HUES64 (cell line): ENCODE results near the gene LRRC25.
"Not testable (repeated sequence)": the region's sequence is repeated elsewhere in the genome, so short reads cannot be mapped to it uniquely, and the experiment has no call there.

Experiments used
- H3K27ac ChIP-seq: 2 replicates; pipeline ENCODE4 v1.7.0; 2013; ENCODE audit warnings: low read depth, low read length, inconsistent platforms
- H3K27me3 ChIP-seq: 2 replicates; pipeline ENCODE4 v1.6.1; 2013; ENCODE audit warnings: mild to moderate bottlenecking, low read length; ENCODE audit not compliant: insufficient read depth
- H3K36me3 ChIP-seq: 2 replicates; pipeline ENCODE4 v1.6.1; 2013; ENCODE audit warnings: mild to moderate bottlenecking, low read length; ENCODE audit not compliant: insufficient read depth
- H3K4me1 ChIP-seq: 2 replicates; pipeline ENCODE4 v1.6.1; 2013; ENCODE audit warnings: mild to moderate bottlenecking, low read length, moderate library complexity; ENCODE audit not compliant: insufficient read depth
- H3K4me3 ChIP-seq: 2 replicates; pipeline ENCODE4 v1.5.1; 2013; ENCODE audit warnings: mild to moderate bottlenecking, low read length, moderate library complexity
- H3K9ac ChIP-seq: 2 replicates; pipeline ENCODE4 v1.6.1; 2013; ENCODE audit warnings: mild to moderate bottlenecking, low read depth, low read length
- H3K9me3 ChIP-seq: 2 replicates; pipeline ENCODE4 v1.6.1; 2013; ENCODE audit warnings: low read depth, low read length; ENCODE audit not compliant: insufficient read depth
- WGBS: fragments of 150-250, 120-280 bp; methylation state at CpG from one replicate; pipeline ENCODE4 v1.1.7; 2013; ENCODE audit warnings: missing lambda C conversion rate; 5-methylcytosine and 5-hydroxymethylcytosine counted together

Gene LRRC25

DNA sequence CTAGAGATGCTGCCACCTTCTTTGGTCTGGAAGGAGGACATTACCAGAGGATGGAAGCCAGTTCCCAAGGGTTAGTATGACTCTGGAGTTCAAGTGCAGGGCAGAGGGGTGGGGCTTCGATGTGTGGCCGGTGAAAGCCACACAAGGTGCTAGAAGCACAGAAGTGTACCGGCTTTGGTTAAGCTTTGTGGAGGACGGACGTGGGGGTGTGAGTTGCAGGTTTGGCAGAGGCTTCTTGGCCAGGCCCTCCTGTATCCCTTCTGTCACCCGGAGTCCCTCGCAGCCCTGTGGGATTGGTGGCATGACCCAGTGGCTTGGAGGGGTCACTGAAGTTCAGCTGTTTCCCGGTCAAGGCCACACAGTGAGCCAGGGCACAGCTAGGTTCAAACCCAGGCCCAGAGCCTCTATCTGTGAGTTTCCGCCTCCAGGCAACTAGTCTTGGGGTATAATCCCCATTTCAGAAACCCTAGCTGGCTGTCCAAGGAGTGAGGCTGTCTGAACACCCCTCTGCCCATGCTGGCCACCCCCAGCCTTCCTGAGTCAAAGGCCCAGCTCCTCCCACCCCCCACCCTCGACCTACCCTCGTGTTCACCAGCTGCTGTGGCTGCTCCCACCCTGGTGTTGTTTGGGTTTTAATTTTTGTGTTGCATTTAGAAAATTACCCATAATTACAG lies 17.2 kb upstream of the LRRC25 start:
- Histone ChIP-seq H3K4me3 (no peak overlapping the region), H3K9me3 (no peaks in the 10 kb centered on the region), H3K36me3 (no peaks in the 10 kb centered on the region), H3K27ac (no peak overlapping the region), H3K9ac (no peak overlapping the region), H3K27me3 (peaks cover 18% of the 10 kb centered on the region), H3K4me1 (peaks cover 7% of the 10 kb centered on the region; the same call in 1 of the 2 replicates)
- WGBS, result 66% methylated on average over 9 of the region's 11 CpGs

DNA sequence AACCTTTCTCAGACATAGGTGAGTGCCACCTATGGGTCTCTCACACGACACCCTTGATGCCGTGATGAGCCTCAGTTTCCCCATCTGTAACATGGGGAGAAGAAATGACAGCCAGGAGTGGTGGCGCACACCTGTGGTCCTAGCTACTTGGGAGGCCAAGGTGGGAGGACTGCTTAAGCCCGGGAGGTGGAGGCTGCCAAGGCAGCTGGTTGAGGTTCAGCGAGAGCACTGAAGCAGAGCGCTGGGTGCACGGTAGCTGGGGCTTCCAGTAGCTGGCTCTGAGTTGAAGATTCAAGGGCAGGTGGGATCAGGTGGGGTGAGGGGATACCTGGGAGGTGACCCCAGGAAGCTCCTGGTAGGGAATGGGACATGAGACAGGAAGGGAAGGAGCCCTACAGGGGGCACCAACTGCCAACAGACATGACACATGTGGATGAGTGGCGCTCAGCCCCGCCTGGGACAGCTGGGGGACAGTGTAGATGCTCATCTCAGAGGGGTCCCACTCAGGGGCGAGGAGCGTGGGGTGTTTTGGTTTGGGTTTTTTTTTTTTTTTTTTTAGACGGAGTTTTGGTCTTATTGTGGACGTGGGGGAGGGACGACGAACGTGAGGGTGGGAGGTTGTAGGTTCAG lies 15.3 kb upstream of the LRRC25 start:
- no peaks in the 10 kb centered on the region for H3K9me3 ChIP-seq
- H3K27ac ChIP-seq, result no peak overlapping the region
- H3K27me3 ChIP-seq, result peaks cover 4% of the 10 kb centered on the region
- WGBS, result 90% methylated on average over 16 of the region's 16 CpGs
- H3K9ac ChIP-seq, result no peak overlapping the region
- H3K4me3 ChIP-seq, result no peak overlapping the region
- H3K4me1 ChIP-seq, result no peaks in the 10 kb centered on the region
- no peaks in the 10 kb centered on the region for H3K36me3 ChIP-seq

DNA sequence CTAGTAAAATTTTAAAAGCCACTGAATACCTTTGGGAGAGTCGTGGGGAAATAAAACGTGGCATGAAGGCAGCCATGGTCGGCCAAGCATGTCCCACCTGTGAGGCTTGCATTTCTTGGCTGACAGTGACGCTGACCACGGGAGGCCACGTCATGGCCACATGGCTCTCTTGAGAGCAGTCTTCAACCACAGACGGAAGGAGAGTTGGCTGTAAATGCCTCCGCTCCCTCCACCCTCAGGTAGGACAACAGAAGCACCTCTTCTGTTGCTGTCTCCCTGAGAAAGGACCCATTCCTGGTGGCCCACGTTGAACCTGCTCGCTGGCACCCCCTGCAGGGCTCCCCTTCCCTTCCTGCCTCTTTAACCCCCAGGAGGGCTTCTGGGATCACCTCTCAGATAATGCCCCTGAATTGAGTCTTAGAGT lies 10.6 kb upstream of the LRRC25 start:
- Histone ChIP-seq H3K4me1 (no peaks in the 10 kb centered on the region), H3K27ac (no peak overlapping the region), H3K27me3 (peaks cover 4% of the 10 kb centered on the region; the same call in 1 of the 2 replicates), H3K9ac (no peak overlapping the region), H3K9me3 (no peaks in the 10 kb centered on the region), H3K4me3 (no peak overlapping the region), H3K36me3 (no peaks in the 10 kb centered on the region)
- WGBS, result 72% methylated on average over 10 of the region's 10 CpGs

DNA sequence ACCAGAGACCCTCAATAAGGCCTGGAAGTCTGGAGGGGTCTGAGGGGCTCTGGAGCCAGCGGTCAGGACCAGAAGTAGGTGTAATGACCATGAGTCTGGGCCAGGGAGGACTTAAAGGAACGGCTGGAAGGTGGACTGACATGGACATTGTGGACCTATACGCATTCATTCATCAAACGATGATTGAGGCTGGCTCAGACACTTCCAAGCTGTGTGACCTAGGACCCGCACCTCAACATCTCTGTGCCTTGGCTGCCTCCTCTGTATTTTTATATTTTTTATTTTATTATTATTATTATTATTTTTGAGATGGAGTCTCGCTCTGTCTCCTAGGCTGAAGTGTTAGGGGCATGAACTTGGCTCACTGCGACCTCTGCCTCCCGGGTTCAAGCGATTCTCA lies 9.3 kb upstream of the LRRC25 start:
- no peaks in the 10 kb centered on the region for H3K36me3 ChIP-seq
- H3K9ac ChIP-seq, result no peak overlapping the region
- H3K27me3 ChIP-seq, result peaks cover 2% of the 10 kb centered on the region; the same call in 1 of the 2 replicates
- no peak overlapping the region for H3K27ac ChIP-seq
- no peaks in the 10 kb centered on the region for H3K4me1 ChIP-seq
- 94% methylated on average over 8 of the region's 9 CpGs for WGBS
- no peak overlapping the region for H3K4me3 ChIP-seq
- no peaks in the 10 kb centered on the region for H3K9me3 ChIP-seq

DNA sequence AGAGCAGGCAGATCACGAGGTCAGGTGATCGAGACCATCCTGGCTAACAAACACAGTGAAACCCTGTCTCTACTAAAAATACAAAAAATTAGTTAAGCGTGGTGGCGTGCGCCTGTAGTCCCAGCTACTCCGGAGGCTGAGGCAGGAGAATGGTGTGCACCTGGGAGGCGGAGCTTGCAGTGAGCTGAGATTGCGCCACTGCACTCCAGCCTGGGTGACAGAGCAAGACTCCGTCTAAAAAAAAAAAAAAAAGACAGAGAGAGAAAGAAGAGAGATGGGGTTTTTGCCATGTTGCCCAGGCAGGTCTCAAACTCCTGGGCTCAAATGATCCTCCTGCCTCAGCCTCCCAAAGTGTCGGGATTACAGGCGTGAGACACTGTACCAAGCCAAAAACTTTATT lies 8.3 kb upstream of the LRRC25 start:
- 95% methylated on average over 10 of the region's 11 CpGs for WGBS
- H3K4me1 ChIP-seq, H3K9ac ChIP-seq, H3K27me3 ChIP-seq, H3K27ac ChIP-seq, H3K9me3 ChIP-seq, H3K36me3 ChIP-seq, H3K4me3 ChIP-seq: not testable (repeated sequence)

DNA sequence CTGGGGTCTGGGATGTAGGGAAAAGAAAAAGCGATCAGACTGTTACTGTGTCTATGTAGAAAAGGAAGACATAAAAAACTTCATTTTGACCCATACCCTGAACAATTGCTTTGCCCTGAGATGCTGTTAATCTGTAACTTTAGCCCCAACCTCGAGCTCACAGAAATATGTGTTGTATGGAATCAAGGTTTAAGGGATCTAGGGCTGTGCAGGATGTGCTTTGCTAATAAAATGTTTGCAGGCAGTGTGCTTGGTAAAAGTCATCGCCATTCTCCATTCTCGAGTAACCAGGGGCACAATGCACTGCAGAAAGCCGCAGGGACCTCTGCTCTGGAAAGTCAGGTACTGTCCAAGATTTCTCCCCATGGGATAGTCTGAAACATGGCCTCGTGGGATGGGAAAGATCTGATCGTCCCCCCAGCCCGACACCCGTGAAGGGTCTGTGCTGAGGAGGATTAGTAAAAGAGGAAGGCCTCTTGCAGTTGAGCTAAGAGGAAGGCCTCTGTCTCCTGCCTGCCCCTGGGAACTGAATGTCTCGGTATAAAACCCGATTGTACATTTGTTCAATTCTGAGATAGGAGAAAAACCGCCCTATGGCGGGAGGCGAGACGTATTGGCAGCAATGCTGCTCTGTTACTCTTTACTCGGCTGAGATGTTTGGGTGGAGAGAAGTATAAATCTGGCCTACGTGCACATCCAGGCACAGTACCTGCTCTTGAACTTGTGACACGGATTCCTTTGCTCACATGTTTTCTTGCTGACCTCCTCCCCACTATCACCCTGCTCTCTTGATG lies 5.2 kb upstream of the LRRC25 start:
- H3K27ac ChIP-seq, H3K36me3 ChIP-seq, H3K4me1 ChIP-seq, H3K4me3 ChIP-seq, H3K27me3 ChIP-seq, H3K9me3 ChIP-seq, H3K9ac ChIP-seq: not testable (repeated sequence)
- 86% methylated on average over 16 of the region's 18 CpGs for WGBS

DNA sequence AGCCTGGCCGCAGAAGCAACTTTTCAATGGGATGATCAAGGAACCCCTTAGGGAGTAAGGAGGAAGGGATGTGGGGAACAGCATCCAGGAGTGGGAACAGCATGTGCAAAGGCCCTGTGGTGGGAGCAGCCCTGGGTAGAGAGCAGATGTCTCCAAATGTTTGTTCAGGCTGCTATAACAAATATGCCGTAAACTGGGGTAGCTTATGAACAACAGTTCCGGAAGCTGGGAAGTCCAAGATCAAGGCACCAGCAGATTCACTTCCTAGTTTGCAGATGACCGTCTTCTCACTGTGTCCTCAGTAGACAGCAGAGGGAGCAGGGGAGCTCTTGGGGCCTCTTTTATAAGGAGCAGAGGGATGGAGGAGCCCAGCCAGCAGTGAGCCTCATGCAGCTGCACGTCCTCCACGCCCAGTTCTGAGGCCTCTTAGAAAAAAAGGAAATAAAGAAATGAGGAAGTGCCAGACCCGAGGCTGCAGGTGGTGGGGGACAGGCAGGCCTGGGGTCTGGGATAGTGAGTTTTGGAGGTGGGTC lies 4.2 kb upstream of the LRRC25 start:
- H3K4me3 ChIP-seq, result no peak overlapping the region
- no peaks in the 10 kb centered on the region for H3K27me3 ChIP-seq
- no peaks in the 10 kb centered on the region for H3K36me3 ChIP-seq
- WGBS, result 70% methylated on average over 7 of the region's 7 CpGs
- no peaks in the 10 kb centered on the region for H3K4me1 ChIP-seq
- no peak overlapping the region for H3K27ac ChIP-seq
- H3K9ac ChIP-seq, result no peak overlapping the region
- H3K9me3 ChIP-seq, result no peaks in the 10 kb centered on the region

DNA sequence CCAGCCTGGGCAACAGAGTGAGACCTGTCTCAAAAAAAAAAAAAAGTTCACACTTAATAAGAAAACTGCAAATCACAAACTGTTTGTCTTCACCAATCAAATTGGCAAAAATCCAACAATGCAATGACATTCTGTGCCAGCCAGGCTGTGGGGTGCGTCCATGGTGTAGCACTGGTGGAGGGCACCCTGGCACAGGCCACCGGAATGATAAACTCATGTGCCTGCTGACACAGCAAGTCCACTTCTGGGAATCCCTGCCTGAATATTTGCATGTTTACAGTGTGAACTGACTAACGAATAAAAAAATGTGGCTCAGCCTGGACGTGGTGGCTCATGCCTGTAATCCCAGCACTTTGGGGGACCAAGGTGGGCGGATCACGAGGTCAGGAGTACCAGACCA lies 1.6 kb upstream of the LRRC25 start:
- H3K4me3 ChIP-seq, result no peak overlapping the region
- H3K36me3 ChIP-seq, result no peaks in the 10 kb centered on the region
- no peaks in the 10 kb centered on the region for H3K4me1 ChIP-seq
- WGBS, result 87% methylated on average over 6 of the region's 6 CpGs
- H3K27me3 ChIP-seq, result no peaks in the 10 kb centered on the region
- H3K27ac ChIP-seq, result no peak overlapping the region
- no peak overlapping the region for H3K9ac ChIP-seq
- no peaks in the 10 kb centered on the region for H3K9me3 ChIP-seq

DNA sequence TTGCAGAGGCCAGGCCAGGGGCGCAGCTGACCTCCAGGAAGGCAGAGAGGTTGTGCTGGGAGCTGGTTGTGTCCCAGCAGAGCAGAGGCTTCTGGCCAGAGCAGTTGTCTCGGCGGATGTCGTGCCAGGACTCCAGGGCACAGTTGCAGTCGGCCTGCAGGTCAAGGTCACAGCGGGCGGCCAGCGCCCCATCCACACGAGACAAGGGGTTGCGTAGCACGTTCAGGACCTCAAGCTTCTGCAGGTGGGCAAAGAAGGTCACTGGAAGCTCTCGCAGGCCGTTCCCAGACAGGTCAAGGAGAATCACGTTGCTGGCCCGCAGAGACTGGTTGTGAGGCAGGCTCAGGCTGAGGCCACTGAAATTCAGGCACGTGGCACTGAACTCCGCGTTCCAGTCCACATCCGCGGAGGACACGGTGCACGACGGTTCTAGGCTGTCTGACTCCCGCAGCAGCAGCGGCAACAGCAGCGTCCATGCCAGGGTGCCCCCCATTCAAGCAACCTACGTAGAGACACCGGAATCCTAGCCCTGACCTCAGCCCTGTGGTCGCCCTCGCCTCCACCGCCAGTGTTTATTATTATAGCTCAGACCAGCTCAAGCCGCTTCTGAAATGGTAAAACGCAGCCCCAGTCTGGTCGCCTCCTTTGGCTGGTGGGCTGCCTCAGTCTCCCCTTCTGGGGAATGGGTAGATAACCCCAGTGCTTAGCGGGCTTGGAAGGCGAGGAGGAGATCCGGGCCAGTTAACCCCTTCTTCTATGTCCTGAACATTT lies 766 bp downstream of the LRRC25 start:
- Histone ChIP-seq H3K9me3 (no peaks in the 10 kb centered on the region), H3K36me3 (no peaks in the 10 kb centered on the region), H3K27me3 (no peaks in the 10 kb centered on the region), H3K9ac (no peak overlapping the region), H3K27ac (no peak overlapping the region), H3K4me3 (no peak overlapping the region), H3K4me1 (no peaks in the 10 kb centered on the region)
- WGBS, result 85% methylated on average over 37 of the region's 37 CpGs

DNA sequence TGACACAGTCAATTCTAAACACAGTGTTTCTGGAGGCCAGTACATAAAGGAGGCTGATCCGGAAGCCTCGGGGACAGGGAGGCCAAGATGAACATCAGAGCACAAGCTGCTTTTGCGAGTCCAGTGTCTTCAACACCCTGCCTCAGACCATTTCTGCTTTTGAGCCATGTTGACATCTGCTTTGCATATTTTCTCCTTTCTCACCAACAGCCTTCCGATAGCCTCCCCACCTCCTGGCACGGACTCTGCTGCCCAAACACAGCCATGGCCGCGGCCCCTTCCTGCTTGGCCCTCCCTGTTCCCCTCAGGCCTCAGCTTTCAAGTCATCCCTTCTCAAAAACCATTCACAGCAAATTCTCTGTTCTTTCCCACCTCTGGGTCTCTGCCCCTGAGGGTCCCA lies 3.6 kb downstream of the LRRC25 start:
- no peak overlapping the region for H3K4me3 ChIP-seq
- H3K9ac ChIP-seq, result no peak overlapping the region
- peaks cover 4% of the 10 kb centered on the region for H3K27me3 ChIP-seq
- H3K9me3 ChIP-seq, result no peaks in the 10 kb centered on the region
- H3K36me3 ChIP-seq, result no peaks in the 10 kb centered on the region
- H3K4me1 ChIP-seq, result no peaks in the 10 kb centered on the region
- WGBS, result 92% methylated on average over 7 of the region's 7 CpGs
- H3K27ac ChIP-seq, result no peak overlapping the region

DNA sequence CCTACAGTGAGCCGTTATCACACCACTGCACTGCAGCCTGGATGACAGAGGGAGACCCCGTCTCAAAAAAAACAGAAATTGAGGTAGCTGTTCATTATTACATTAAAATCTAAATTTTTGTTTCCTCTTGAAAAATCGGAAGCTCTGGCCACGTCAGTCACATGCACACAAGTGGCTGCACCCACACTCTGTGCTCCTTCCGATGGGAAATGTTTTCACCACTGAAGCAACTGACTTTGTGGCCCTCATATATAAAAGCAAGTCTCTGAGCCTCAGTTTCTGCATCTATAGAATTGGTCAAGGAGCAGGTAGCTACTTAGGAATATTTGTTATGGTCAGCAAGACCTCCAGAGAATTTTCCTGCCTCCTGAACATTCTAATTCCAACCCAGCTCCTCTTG lies 4.5 kb downstream of the LRRC25 start:
- Histone ChIP-seq H3K27ac (no peak overlapping the region), H3K9me3 (no peaks in the 10 kb centered on the region), H3K4me1 (no peaks in the 10 kb centered on the region), H3K9ac (no peak overlapping the region), H3K27me3 (peaks cover 13% of the 10 kb centered on the region), H3K36me3 (no peaks in the 10 kb centered on the region), H3K4me3 (no peak overlapping the region)
- 92% methylated on average over 4 of the region's 5 CpGs for WGBS
